Right lobe of liver (tissue), 4 donors: ENCODE results near the gene TSG101.

Experiments used
- CTCF ChIP-seq, 4 donors: fragments of 200-600 bp in 3 of 4; fragments of 450-650 bp in 1 of 4; IDR thresholded peaks; one replicate each; pipeline versions ENCODE4 v1.5.1 to v1.8.0; 2016 to 2022; ENCODE audit warnings: antibody characterized with exemption in 4 of 4, mild to moderate bottlenecking in 2 of 4
- POLR2A ChIP-seq: fragments of 450-650 bp; IDR thresholded peaks from one replicate; pipeline ENCODE4 v1.6.1; 2017; ENCODE audit warnings: antibody characterized with exemption, mild to moderate bottlenecking
- donor health status: DM: no; HTN: no; CAD: no.
- donor health status: DM: no; HTN: no; CAD: no.
- donor health status: DM: no; HTN: yes; CAD: no.

GRCh38 chr11:18485913-18486528 is 40.7 kb downstream of the TSG101 start:
- TF ChIP-seq CTCF (IDR thresholded peaks at IDR 0.05) (no peak), POLR2A (no peak)
